Amniotic stem cell (primary cell): ENCODE measurements around the gene RELB.
A peak's percentile ranks its signal among the peaks of the same experiment; 100 is the strongest.

Experiments
- DNase-seq: peaks from one replicate; lab custom pipeline; 2025; lab: John Stamatoyannopoulos, UW

RELB gene

DNA sequence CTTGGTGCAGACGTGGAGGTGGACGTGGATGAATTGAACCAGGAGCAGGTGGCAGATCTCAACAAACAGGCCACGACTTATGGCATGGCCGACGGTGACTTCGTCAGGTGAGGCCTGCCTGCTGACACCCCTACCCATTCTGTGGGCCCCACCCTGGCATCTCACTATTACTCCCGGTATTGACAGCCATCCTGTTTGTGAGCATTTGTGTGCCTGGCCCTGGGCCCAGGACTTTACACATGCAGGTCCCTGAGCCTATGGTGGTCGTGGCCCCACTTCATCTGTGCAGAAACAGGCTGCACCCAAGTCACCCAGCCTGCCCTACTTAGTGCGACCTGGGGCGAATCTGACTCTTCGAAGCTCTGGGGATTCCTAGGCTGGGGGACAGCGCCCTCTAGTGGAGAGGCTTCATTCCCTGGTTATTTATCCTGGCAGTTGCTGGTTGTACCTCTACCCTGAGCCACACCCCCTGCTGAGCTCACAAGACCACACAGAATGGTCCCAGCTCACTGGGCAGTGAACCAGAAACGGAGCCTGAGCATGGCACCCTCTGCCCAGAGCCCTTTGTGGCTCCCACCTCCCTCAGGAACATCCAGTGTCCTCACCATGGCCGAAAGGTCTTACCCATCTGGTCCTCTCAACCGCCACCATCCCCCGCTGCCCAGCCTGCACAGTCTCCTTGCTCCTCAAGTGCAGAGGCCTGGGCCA lies 58.1 kb downstream of the RELB start:
- DNase-seq: peak; percentile 48

DNA sequence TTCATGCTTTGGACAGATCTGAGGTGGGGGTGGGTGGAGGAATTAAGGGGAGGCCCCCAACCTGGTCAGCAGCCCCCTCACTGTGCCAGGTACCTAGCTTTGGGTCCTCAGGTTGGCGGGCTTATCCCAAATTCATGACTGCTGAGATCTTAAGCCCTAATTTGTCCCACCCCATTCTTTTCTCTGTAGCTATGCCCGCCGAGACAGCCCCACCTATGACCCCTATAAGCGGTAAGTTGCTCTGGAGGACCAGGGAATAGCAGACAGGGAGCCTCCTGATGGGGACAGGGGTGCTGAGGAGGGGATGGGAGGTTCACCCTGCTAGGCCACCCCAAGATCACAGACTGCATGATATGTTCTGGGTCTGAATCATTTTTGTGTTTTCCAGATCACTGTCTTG lies 60.7 kb downstream of the RELB start:
- no peak for DNase-seq

DNA sequence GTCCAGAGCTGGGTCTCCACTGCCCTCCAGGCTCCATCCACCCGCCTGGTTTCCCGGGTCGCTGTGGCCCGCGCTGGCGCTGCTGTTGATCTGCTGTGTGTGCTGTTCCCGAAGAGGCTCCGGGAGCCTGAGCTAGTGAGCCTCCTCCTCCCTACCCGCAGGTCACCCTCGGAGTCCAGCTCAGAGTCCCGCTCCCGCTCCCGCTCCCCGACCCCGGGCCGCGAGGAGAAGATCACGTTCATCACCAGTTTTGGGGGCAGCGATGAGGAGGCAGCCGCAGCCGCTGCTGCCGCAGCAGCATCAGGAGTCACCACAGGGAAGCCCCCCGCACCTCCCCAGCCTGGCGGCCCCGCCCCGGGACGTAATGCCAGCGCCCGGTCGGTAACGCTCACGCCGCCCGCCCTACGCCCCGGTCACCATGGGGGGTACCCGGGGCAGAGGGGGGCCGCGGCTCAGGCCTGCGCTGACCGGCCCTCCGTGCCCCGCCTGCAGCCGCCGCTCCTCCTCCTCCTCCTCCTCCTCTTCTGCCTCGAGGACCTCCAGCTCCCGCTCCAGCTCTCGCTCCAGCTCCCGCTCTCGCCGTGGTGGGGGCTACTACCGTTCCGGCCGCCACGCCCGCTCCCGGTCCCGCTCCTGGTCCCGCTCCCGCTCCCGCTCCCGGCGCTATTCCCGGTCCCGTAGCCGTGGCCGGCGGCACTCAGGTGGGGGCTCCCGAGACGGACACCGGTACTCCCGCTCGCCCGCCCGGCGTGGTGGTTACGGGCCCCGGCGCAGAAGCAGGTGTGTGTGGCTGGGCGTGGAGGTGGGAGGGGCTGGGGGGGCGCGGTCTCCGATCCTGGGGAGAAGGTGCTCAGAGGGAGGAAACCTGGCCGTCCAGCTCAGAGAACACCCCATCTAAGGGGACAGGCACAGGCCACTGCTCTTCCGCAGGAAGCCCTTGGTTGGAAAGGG lies 62.9 kb downstream of the RELB start:
- DNase-seq: no peak

DNA sequence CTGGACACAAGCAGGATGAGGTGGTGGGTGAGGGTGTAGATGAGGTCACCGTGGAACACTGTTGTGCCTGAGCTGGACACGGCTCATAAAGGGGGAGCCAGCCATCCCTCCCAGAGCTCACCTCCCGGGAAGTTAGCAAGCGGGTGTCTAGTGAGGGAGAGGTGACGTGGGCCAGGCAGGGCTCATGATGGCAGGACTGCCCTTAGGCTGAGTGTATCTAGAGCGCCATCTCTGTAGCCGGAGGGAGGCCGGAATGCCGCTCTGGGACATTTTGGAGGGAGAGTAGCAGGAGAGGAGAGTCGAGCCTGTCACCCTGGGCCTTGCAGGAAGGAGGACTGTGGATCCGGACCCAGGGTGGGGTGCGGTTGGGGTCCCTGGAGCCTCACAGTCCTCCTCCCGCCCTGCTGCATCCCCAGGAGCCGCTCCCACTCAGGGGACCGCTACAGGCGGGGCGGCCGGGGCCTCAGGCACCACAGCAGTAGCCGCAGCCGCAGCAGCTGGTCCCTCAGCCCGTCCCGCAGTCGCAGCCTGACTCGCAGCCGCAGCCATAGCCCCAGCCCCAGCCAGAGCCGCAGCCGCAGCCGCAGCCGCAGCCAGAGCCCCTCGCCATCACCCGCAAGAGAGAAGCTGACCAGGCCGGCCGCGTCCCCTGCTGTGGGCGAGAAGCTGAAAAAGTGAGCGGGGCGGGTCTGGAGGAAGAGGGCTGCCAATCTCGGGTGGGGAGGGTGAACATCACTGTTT lies 65.8 kb downstream of the RELB start:
- no peak for DNase-seq

DNA sequence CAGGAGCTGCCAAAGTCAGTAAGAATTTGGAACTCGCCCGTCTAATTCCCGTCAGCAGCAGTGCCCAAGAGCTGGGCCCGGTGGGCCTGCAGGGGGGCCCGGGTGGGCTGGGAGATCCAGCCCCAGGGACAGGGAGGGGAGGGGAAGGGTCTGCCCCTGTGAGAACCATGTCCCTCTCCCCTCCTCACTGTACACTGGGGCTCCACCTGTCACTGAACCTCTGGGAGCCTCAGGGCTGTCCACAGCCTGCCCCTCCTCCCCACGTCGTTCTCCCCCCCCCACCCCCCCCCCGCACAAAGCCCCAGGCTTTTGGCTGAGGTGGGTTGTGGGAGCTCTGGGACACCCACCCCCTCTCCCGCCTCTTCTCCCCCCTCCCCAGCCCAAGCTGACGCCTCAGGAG lies 66.8 kb downstream of the RELB start:
- no peak for DNase-seq

DNA sequence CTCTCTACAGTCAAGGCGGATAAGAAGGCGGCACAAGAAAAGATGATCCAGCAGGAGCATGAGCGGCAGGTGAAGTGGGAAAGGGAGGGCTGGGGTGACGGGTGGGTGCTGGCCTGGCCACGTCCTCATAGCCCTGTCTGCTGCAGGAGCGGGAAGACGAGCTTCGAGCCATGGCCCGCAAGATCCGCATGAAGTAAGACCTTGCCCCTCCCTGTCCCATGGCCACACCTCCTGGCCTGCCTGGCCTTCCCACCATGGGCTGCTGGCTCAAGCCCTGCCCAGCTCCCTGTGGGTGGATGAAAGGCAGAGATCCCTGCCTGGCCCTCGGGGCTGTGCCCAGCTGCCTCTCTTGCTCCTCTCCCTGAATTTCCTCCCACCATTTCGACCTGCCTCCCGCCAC lies 67.8 kb downstream of the RELB start:
- DNase-seq: no peak

DNA sequence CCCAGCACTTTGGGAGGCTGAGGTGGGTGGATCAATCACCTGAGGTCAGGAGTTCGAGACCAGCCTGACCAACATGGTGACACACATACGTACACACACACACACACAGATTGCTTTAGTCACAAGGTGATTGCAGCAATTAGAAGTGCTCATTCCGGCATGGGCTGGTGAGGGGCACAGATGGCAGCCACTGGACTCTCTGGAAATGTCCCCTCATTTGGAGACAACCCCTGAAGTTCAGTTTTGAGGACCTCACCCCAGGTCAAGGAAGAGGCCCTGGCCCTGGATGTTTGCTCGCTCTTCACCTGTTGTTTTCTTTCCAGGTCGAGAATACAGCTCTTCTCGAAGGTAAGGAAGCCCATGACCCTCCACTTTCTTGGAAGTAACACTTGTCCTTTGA lies 69.0 kb downstream of the RELB start:
- no peak for DNase-seq

DNA sequence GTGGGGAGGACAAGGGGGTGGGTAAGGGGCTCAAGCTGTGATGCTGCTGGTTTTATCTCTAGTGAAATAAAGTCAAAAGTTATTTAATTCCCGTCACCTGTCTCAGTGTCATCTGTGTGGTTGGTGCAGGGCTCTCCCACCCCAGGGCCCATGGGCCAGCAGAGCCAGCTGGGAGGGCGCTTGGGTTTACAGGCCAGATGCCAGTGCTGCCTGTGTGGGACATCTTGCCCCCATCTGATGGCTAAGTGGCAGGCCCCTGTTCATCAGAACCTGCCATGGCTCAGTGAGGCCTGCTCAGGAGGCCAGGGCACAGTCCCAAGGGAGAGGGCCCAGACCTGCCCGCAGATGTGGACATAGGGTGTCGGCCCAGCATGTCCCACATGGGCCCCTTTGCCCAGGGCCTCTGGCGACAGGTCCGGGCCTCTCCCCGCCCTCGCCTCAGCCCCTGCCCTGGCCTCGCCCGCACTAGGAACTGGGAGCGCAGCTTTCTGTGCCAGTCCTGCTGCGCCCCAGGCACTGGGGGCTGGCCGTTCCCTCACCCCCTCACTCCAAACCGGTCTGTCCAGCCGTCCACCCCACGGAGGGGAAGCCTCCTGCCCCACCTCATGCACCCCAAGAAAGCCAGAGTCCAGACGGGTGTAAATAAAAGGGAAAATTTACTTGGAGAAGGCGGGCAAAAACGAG lies 69.7 kb downstream of the RELB start:
- no peak for DNase-seq

DNA sequence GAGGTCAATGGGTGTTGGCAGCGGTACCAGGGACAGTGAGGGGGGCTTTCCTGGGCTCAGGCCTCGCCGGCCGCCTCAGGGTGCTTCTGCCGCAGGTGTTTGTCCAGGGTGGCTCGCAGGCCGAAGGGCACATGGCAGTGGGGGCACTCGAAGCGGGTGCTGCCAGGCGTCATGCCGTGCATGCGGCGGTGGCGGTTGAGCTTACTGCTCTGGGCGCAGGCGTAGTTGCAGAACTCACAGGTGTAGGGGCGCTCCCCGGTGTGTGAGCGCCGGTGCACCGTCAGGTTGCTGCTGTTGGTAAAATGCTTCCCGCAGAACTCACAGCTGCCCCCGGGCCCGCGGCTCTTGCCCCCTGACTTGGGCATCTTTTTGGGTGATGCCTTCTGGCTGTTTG lies 70.3 kb downstream of the RELB start:
- DNase-seq: no peak

DNA sequence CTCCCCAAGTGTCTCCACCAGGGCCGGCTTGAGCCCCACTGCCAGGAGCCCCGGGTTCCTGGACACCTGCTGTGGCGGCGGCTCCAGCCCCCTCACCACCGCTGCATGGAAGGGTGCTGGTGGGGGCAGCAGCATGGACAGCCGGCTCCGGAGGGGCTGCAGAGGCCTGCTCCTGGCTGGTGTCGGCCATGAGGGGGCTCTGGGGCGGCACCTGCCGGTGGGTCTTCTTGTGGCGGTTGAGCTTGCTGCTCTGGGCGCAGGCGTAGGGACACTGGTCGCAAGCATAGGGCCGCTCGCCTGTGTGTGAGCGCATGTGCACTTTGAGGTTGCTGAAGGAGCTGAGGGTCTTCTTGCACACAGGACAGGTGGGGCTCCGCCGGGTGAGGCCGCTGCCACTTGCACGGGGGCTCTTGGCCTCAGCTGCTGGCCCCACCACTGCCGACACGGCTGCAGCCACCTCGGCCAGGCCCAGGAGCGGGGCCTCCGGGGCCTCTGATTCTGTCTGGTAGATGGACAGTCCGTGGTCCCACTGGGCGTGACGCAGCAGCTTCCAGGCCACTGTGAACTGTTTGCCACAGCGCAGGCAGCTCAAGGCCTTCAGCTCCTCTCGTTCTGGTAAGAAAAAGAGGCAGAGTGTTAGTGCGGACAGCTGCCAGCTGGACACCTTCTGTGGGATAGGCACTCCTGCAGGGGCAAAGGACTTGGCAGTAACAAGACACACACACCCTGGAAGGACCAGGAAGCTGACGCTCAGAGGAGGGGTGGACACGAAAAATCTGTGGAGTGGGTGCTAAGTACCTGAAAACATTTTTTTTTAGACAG lies 70.9 kb downstream of the RELB start:
- no peak for DNase-seq

DNA sequence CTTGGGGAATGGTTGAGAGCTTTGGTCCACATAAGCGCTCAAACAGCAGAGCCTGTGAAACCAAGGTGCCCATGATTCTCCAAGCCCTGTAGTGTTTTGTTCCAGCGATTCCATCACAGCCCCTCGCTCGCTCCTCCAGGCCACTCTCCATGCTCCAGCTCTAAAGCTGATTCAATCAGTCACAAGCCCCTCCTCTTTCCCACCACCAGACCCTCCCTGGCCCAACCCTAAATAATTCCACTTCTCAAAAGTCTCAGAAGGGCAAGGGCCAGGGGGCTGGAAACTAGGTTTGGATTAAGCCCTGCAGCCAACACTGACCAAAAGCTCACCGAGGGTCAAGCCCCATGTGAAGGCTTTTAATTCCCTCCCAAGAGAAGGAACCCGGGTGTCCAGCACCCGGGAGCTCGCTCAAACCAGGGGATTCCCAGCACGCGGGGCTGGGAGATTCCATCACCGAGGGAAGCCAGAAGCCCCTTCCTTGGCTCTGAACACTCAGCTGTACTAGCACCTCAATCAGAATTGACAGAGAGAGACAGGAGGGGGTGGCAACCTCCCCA lies 73.6 kb downstream of the RELB start:
- DNase-seq: no peak

DNA sequence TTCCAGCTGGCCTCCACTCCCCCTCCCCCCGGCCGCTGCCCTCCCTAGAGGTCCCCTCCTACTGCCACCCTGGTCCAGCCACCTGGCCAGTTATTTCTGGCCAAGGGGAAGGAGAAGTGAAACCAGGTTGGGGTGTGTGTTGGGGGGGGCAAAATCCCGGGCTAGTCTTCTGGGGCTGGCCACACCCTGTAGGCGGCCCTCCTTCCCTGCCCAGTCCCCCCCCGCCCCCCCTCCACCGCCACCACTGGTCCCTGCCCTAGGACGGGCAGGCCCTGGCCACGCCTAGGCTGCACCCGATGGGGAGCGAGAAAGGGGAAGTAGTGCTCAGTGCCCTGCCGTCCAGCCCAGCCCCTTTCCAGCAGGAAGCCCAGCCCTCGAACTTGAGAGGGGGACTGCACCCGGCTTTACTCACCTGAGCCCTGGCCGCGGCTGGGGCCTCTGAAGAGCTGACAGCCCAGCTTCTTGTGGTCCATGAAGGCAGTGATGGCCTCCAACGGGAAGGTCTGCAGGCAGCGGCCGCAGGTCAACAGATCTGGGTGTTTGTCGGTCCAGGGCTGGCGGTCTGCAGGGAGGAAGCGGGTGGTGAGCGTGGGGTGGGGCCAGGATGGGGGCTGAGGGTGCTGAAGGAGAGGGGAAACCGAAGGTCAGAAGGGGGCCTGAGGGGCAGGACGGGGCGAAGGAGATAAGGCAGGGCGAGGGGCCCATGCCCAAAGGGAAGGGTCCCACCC lies 74.2 kb downstream of the RELB start:
- no peak for DNase-seq

DNA sequence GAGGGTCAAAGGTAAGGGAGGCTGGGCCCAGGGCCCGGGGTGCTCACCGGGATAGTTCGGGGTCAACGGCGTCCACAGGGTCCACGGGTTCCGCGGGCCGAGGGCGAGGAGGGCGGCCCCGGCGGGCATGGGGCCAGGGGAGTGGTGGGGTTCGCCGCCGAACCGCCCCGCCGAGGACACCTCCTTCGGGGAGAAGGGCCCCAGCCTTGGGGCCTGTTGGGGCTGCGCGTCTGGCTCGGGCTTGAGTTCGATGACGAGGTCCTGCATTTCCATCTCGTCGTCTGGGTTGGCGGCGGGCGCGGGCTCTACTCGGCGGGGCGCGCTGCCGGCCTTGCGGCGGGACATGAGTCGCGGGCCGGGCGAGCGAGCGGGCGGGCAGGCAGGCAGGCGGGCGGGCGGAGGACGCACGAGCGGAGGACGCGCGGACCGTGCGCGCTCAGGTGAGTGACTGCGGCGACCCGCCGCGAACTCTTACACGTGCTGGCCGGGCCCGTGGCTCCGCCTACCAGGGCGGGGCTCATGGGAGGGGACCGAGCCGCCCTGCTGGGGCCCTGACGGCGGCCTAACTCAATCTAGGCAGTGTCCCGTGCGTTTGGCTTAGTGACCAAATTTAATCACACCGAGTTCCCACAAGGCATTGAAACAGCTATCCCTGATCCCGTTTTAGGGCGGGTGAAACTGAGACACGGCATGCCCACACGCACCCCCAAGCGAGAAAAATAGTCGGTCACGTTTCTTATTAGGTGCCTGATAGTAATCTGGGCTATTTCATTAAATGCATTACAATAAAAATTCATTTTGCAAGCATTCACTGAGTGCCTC lies 75.0 kb downstream of the RELB start, which contains the start of gene ZNF296:
TSS of gene ZNF296 (minus strand) at position 450 of the 822 bp plus-strand sequence. CDS start at position 345, 105 bp downstream.
- no peak for DNase-seq

DNA sequence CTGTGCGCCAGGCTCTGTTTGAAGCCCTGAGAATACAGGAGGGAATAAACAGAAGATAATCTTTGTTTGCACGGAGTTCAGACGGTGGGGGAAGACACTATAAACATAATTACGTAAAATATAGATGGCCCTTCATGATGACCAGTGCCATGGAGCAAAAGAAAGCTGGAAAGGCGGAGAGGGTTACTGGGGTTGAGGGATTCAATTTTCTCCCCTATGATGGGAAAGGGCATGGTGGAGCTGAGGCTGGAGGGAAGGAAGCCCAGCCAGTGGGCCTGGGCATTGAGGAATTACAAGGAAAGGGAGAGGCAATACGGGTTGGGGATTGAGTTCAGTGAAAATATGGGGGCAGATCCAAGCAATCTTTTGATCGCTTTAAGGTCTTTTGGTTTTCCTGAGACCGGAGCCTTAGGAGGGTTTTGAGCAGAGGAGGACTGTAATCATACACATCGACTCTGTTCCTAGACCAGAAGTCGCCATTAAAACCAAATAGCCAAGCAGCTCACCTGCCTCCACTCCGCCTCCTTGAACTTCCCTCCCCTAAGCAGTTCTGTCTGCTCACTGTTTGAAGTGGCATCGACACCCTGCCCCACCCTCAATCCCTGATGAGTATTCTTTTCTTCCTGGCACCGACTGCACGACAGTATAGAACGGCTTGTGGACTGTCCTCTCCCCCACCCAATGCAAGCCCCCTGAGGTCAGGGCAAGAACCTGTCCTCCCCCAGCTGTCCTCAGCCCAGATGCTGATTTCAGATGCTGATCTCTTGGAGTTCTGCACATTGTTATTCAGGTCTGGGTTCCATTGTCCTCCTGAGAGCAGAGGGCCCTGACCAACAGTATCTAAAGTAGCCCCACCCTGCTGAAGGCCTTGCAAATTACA lies 75.8 kb downstream of the RELB start:
- no peak for DNase-seq

DNA sequence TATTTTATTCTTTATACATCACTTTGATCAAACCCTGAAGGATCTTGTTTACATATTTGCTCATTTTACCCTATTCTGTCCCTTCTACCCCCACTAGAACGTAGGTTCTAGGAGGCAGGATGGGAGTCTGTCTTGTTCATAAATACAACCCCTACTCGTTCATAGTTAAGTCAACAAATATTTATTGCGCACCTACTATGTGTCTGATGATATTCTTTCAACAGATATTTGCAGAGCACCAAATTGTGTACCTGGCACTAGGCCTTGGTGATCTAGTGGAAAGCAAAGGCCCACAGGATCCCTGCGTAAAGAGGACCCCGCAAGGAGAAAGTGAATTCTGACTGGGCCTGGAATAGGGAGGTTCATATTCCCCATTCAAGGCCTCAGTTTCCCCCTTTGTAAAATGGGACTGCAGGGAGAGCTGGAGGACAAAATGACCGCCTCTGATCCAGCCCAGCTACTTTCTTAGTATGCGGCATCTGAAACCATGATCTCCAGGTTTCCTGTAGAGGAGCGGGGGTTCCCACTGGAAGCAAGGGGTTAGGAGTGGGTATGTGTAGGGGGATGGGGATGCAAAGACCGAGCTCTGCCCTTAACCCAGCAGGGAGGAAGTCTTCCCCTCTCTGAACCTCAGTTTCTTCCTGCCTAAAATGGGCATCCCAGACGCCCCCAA lies 77.3 kb downstream of the RELB start:
- DNase-seq: no peak

DNA sequence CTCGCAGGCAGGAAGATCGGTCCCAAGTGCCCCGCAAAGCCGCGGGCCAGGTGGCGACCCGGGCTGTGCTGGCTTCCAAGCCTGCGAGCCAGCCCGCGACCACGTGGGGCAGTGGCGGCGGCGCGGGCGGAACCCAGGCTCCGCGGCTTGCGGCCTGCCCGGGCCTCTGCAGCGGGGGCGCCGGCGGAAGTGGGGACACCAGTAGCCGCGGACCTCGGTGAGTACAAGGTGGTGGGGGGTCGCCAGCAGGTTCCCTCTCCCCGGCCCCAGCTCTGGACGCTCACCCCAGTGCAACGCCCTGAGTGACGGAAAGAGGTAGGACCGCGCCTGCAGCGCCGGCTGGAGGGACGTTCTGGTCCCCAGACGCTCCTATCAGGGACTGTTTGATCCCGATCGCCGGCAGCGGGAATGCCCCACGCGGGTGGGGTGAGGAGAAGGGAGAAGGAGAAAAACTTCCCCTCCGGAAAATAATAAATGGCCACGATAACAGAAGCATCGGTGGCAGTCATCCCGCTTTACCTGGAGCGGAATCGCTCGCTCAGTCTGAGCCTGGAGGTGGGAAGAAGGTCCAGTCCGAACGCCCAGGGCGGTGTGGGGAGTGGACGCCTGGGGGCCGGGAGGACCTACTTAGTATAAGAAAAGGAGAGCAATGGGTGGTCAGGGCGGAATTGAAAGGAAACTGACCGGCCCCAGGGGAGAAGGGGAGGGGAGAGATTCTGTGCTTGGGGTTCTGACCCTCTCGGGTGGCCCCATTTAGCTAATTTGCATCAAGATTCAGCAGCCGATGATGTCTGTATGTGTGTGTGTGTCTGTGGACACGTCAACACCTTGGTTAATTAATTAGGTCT lies 78.0 kb downstream of the RELB start, which contains the start of gene GEMIN7:
TSS of gene GEMIN7 (plus strand) at position 198 of the 848 bp plus-strand sequence. CDS start 10,855 bp downstream, outside the sequence.
- peak; percentile 41 for DNase-seq
